Hindlimb muscle (tissue), 1 donor: ENCODE data around the gene APCDD1. TPM values are rescaled to one million over a fixed set of nuclear protein-coding genes. Genes with fewer than 3 reads are reported as not detected.
"Not testable (repeated sequence)": the region's sequence is repeated elsewhere in the genome, so short reads cannot be mapped to it uniquely, and the experiment has no call there.

ENCODE experiments used
- DNase-seq: peaks from one replicate; pipeline ENCODE4 v3.0.0-alpha.2; 2013
- polyA plus RNA-seq: library from polyadenylated mRNA; unstranded; fragments of 120-200 nt; gene quantifications from one replicate; pipeline ENCODE4 v1.2.1, GENCODE V29; 2013; ENCODE audit not compliant: insufficient read length

Gene APCDD1
- polyA plus RNA-seq, 1 donor = 11.1 TPM

- no peak for DNase-seq
Observed at GRCh38 chr18:10463741-10464140, 9.3 kb downstream of the APCDD1 start.

GRCh38 chr18:10464161-10464648 lies 9.8 kb downstream of the APCDD1 start:
- DNase-seq = not testable (repeated sequence)

- no peak for DNase-seq
Observed at GRCh38 chr18:10465174-10465939, 10.9 kb downstream of the APCDD1 start.

DNA sequence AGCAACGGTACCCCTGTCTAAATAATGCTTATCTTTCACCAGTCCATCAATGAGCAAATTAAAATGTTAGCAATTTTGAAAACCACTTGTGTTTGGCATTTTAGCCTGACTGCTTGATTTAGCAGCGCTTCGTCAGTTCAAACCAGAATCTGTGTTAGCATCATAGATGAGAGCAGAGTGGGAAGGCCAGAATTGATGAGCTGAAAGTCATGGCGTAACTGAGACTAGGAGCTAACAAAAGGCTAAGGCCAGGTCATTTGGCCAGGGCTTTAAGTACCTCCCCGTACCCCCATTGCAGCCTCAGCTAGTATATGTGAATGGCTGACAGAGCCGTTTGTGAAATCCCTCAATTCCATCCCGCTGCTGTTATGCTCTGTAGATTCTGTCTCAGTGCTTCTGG lies 16.0 kb downstream of the APCDD1 start:
- DNase-seq = no peak

DNA sequence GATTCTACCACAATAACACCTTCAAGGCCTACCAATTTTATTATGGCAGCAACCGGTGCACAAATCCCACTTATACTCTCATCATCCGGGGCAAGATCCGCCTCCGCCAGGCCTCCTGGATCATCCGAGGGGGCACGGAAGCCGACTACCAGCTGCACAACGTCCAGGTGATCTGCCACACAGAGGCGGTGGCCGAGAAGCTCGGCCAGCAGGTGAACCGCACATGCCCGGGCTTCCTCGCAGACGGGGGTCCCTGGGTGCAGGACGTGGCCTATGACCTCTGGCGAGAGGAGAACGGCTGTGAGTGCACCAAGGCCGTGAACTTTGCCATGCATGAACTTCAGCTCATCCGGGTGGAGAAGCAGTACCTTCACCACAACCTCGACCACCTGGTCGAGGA lies 17.1 kb downstream of the APCDD1 start:
- no peak for DNase-seq

DNA sequence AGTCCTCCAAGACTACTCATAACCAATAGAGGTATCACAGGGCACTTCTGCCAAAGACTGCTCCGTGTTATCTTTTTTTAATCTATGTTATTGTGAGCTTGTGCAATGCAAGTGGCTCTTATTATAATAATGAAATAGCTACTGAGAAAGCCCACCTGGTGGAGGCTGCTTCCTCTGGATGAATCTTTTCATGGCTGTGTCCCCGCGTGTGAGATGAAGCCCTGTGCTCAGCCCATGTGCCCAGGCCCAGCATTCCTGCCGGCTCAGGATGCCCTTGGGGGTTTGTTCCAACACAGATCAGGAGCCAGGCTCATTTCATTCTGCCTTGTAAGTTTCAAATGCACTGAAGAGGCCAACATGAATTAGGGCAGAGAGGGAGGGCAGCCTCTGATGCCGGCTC lies 18.7 kb downstream of the APCDD1 start:
- DNase-seq = no peak

- DNase-seq = no peak
Observed at GRCh38 chr18:10474309-10474708, 19.9 kb downstream of the APCDD1 start.

DNA sequence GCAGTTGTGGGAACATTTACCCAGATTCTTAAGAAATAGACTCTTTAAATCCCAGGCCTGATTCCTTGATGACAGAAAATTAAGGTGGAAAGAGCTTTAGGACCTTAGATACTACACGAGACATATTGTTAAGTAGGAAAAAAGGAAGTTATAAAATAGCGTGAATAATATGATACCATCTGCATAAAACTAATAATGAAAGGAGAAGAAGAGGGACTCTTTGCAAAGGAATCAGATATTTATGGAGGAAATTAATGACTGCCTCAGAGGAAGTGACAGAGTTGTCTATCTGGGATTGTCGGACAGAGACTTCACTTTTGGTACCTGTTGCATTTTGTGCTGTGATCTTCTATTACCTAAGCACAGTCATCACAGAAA lies 20.8 kb downstream of the APCDD1 start:
- DNase-seq = no peak

DNA sequence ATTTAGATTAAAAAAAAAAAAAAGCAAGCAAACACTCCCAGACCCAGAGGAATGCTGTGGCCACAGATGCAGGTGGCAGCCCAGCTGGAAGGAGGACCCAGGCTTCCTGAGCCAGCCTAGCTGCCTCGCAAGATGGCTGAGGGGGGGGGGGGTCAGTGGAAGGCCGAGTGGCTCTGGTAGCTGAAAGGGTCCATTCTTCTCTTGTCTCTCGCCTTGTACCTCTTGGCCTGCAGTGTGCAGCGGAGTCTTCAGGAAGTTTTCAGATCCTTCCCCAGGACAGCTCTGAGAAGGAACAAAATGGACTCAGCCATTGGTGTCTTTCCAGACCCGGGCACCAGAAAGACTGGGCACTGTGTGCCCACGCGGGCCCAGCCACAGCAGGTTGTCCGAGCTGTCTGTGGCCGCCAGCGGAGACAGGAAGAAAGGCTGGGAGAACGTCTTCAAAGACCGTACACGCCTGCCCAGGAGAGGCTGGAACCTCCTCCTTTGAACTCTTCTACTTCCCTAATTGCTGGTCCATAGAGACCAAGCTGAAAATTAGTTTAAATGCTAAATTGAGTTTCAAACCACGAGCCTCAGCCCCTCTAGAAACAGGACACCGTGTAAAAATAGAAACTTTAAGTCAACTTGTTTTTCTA lies 21.3 kb downstream of the APCDD1 start:
- no peak for DNase-seq

DNA sequence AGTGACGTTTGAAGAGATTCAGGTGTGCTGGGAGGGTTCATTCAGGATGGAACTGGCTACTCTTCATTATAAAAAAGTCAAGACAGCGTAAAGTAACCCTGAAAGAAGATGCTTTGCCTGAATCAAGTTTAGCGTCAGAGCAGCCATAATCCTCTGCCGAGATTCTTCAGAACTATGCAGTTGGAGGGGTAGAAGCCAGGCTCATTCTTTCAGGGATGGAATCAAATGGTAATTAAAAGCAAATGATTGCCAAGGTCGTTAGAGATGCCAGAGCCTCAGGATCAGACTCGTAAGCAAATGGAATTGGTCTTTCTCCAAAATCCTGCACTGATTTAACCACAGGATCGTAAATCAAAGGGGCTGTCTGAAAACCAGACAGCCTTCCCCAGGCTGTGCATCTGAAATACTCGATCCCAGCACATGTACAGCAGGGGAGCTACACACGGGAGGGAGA lies 21.9 kb downstream of the APCDD1 start:
- DNase-seq = no peak

GRCh38 chr18:10477121-10477862 lies 22.9 kb downstream of the APCDD1 start:
- no peak for DNase-seq

GRCh38 chr18:10477863-10478260 lies 23.4 kb downstream of the APCDD1 start:
- DNase-seq = no peak

GRCh38 chr18:10481831-10482230 lies 27.4 kb downstream of the APCDD1 start:
- DNase-seq = no peak

DNA sequence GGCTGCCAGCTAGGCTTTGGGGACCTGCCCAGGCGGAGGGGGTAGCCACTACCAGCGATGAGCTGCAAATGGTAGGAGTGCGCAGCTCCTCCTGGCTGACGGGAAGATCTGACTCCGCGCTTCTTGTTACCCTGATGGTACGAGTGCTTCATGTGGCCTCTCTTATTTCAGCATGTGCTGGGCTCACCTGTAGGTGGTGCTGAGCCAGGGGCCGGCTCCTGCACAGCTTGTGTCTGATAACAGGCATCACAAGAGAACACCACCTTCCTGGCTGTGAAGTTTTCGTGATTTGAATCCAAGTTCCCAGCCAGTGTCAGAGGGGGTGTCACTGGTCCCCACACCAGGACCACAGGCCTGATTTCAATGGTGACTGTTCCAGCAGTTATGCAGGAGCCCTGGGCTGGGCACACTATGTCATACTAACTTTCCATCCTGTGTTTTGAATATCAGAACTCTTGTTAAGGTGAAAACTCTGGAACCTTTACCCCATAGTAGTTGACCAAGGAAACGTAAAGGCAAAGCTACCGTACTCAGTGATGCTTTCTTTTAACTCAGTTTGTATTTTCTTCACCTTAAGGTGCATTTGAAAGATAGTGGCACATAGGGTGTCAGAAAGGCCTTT lies 28.0 kb downstream of the APCDD1 start:
- no peak for DNase-seq

DNA sequence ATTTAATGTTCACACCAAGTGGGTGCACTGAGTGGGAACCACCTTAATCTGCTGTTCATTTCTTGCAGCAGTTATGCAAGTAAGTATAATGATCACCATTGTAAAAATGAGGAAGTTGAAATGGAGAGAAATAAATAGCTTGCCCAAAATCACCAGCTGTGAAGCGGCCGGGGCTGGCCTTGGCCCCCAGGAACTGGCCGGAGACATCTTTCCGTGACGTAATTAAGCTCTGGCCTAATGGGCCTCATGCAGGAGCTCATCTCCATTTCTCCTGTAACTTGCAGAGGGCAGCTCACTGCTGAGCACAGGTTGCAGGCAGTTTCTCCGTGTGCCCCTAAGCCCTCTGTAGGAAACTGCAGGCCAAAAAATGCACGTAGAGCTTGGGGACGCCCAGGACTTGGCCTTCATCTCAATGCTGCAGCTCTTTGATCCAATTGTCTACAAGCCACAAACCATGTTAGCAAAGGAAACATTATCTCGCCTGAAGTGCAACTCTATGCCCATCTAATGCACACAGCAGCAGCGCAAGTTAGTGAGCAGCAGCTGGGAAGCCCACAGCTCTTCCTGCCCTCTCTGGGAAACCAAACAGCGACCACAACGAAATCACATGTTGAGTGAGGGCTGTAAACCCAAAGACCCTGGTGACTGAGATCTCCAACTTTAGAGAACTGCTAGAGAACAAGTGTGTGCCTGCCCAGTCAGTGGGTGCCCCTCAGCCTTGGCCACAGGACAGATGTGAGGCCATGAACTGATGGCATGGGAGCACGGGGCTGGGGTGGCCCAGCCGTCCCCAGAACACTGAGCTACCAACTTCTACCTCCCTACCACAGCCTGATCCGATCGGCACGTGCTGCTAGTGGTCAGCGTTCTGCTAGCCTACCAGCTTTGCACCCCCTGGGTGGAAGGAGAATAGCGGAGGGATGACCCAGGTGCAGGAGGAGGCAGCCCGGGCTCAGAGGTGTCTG lies 28.8 kb downstream of the APCDD1 start:
- DNase-seq = peak; percentile 36

DNA sequence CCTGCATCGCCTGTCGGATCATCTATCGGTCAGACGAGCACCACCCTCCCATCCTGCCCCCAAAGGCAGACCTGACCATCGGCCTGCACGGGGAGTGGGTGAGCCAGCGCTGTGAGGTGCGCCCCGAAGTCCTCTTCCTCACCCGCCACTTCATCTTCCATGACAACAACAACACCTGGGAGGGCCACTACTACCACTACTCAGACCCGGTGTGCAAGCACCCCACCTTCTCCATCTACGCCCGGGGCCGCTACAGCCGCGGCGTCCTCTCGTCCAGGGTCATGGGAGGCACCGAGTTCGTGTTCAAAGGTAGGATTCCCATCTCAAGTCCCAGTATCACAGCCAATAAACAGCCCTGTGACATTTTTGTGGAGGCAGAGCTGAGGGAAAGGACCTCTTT lies 31.0 kb downstream of the APCDD1 start:
- DNase-seq = no peak

DNA sequence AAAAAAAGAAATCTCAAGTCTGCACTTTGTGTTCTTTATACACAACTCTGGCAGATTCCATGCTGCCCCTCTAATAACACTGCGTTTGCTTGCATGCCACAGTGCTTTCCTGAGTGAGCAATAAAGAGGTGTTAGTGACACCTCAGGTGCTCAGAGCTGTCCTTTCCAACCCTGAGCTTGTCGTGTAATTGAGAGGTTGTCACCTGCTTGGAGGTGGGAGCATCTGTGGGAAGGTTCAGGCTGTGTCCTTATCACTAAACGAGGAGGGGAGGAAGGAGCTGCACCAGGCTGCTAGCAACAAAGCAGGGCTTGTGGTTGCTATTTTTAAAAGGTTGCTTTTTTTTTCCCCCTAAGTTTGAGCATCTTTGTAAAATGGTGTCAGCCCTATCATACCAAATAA lies 31.9 kb downstream of the APCDD1 start:
- DNase-seq = no peak

- no peak for DNase-seq
Observed at GRCh38 chr18:10487154-10487553, 32.7 kb downstream of the APCDD1 start.

DNA sequence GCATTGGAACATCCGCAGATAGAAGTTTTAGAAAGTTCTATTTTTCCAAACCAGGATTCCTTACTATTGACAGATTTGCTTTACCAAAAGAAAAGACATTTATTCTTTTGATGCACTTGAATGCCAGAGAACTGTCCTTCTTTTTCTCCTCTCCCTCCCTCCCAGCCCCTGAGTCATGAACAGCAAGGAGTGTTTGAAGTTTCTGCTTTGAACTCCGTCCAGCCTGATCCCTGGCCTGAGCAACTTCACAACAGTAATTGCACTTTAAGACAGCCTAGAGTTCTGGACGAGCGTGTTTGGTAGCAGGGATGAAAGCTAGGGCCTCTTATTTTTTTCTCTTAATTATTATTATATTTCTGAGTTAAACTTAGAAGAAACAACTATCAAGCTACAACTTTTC lies 33.6 kb downstream of the APCDD1 start:
- no peak for DNase-seq

GRCh38 chr18:10490401-10491165 lies 36.1 kb downstream of the APCDD1 start:
- no peak for DNase-seq

GRCh38 chr18:10495936-10496335 lies 41.5 kb downstream of the APCDD1 start:
- no peak for DNase-seq
